Endothelial cell of umbilical vein (primary cell): ENCODE results near the gene MATN1. TPM values are rescaled to one million over a fixed set of nuclear protein-coding genes. Genes with fewer than 3 reads are reported as not detected.

Experiments used
- BruUV-seq: library from RNA; stranded (reverse); fragments of 400-500 nt; replicated peaks from 2 replicates; lab custom pipeline; 2021; lab: Mats Ljungman, UMichigan
- CTCF ChIA-PET: fragments of 300-600, 350-600 bp; sonication (Branson Sonifier 250); formaldehyde crosslinking; loops from one replicate; lab custom pipeline; 2021; ENCODE audit warnings: antibody characterized with exemption, inconsistent platforms; lab: Charles Lee
- POLR2A ChIA-PET: fragments of 300-600, 350-600 bp; sonication (Branson Sonifier 250); formaldehyde crosslinking; loops from one replicate; lab custom pipeline; 2021; ENCODE audit warnings: antibody characterized with exemption, inconsistent platforms; lab: Charles Lee
- DNase-seq: peaks from one replicate; pipeline ENCODE4 v3.0.0-alpha.2; 2011; ENCODE audit warnings: low read depth, low spot score
- FAIRE-seq: peaks from 2 replicates; lab custom pipeline; 2011; peaks lifted over from hg19 to GRCh38; lab: Jason Lieb, UNC
- H2AFZ ChIP-seq: 2 replicates; pipeline ENCODE4 v1.6.0; 2012; ENCODE audit warnings: low read depth, low read length, control low read depth, inconsistent platforms
- H3K27ac ChIP-seq: 2 replicates; pipeline ENCODE4 v1.5.1; 2011; ENCODE audit warnings: low read depth, mild to moderate bottlenecking, control low read depth, low read length, moderate library complexity; ENCODE audit not compliant: insufficient read depth
- H3K27me3 ChIP-seq, 2 experiments: 2 replicates each; pipeline versions ENCODE4 v1.6.0 to v1.6.1; 2011; ENCODE audit warnings: low read length in 2 of 2, mixed read lengths in 1 of 2; ENCODE audit not compliant: control insufficient read depth in 2 of 2, insufficient read depth in 2 of 2
- H3K36me3 ChIP-seq, 2 experiments: 2 replicates in 1 of 2; 3 replicates in 1 of 2; pipeline ENCODE4 v1.5.1; 2011; ENCODE audit warnings: low read length in 2 of 2, mild to moderate bottlenecking in 1 of 2, moderate library complexity in 1 of 2; ENCODE audit not compliant: control insufficient read depth in 2 of 2, insufficient read depth in 2 of 2; ENCODE audit errors: extremely low read depth in 1 of 2
- H3K4me1 ChIP-seq: 3 replicates; pipeline ENCODE4 v1.5.1; 2011; ENCODE audit warnings: mild to moderate bottlenecking, low read length; ENCODE audit not compliant: control insufficient read depth, insufficient read depth; ENCODE audit errors: extremely low read depth
- H3K4me2 ChIP-seq: 2 replicates; pipeline ENCODE4 v1.6.1; 2011; ENCODE audit warnings: low read length, control low read depth, mixed read lengths; ENCODE audit not compliant: insufficient read depth
- H3K4me3 ChIP-seq, 3 experiments: fragments of 200-600 bp in 1 of 3; sonication (generic), shearing (Covaris generic) in 1 of 3; replicated peaks in 1 of 3; 2 replicates each; pipeline ENCODE4 v1.5.1; 2011 to 2016; ENCODE audit warnings: control low read depth in 3 of 3, low read length in 3 of 3, mild to moderate bottlenecking in 2 of 3, inconsistent platforms in 1 of 3, low read depth in 1 of 3, moderate library complexity in 1 of 3; ENCODE audit not compliant: insufficient read depth in 1 of 3
- H3K79me2 ChIP-seq: 2 replicates; pipeline ENCODE4 v1.6.0; 2012; ENCODE audit warnings: low read length, inconsistent platforms; ENCODE audit not compliant: control insufficient read depth, insufficient read depth
- H3K9ac ChIP-seq: replicated peaks from 2 replicates; pipeline ENCODE3; 2011; ENCODE audit warnings: low read length, control low read depth; ENCODE audit not compliant: insufficient read depth; ENCODE audit errors: extremely low read depth
- H3K9me1 ChIP-seq: replicated peaks from 3 replicates; pipeline ENCODE4 v1.6.0; 2011; ENCODE audit warnings: mild to moderate bottlenecking, low read length; ENCODE audit not compliant: control insufficient read depth, insufficient read depth; ENCODE audit errors: extremely low read depth
- H3K9me3 ChIP-seq: replicated peaks from 2 replicates; pipeline ENCODE4 v1.5.1; 2012; ENCODE audit warnings: low read length, inconsistent platforms; ENCODE audit not compliant: control insufficient read depth, insufficient read depth
- H4K20me1 ChIP-seq: replicated peaks from 2 replicates; pipeline ENCODE3; 2011; ENCODE audit warnings: mild to moderate bottlenecking, low read length; ENCODE audit not compliant: control insufficient read depth, insufficient read depth; ENCODE audit errors: extremely low read depth
- EZH2 ChIP-seq: IDR thresholded peaks from 2 replicates; pipeline ENCODE4 v1.6.1; 2012; ENCODE audit warnings: borderline replicate concordance, low read depth, mild to moderate bottlenecking, moderate library complexity, low read length, inconsistent platforms; ENCODE audit not compliant: severe bottlenecking
- FOS ChIP-seq: IDR thresholded peaks from 2 replicates; pipeline ENCODE4 v1.6.1; 2011; ENCODE audit warnings: mild to moderate bottlenecking, low read length, moderate library complexity, borderline replicate concordance; ENCODE audit not compliant: insufficient read depth
- GATA2 ChIP-seq: IDR thresholded peaks from 2 replicates; pipeline ENCODE4 v1.7.0; 2011; ENCODE audit warnings: low read depth, mild to moderate bottlenecking, moderate library complexity, mixed read lengths, low read length; ENCODE audit not compliant: insufficient read length, insufficient read depth
- JUN ChIP-seq: IDR thresholded peaks from 2 replicates; pipeline ENCODE4 v1.6.1; 2011; ENCODE audit warnings: borderline replicate concordance, low read depth; ENCODE audit not compliant: insufficient read length, insufficient read depth
- MYC ChIP-seq: IDR thresholded peaks from one replicate; pipeline ENCODE4 v1.6.1; 2011; ENCODE audit warnings: mild to moderate bottlenecking, low read depth, low read length
- POLR2A ChIP-seq: IDR thresholded peaks from 2 replicates; pipeline ENCODE4 v1.6.1; 2012; ENCODE audit warnings: low read depth, mild to moderate bottlenecking, control low read depth, low read length
- POLR2AphosphoS5 ChIP-seq: IDR thresholded peaks from 2 replicates; pipeline ENCODE4 v1.6.1; 2012; ENCODE audit warnings: low read depth, mild to moderate bottlenecking, control low read depth, low read length, moderate library complexity; ENCODE audit not compliant: insufficient read depth
- dilution Hi-C: fragments of 300-500 bp; cut with MboI; formaldehyde crosslinking; loops from one replicate; pipeline ENCODE4 v1.15.0; 2019; ENCODE audit warnings: low sequenced_read_pairs; ENCODE audit not compliant: extremely low pct_ligation_motif_present
- intact Hi-C: fragments of 100-400 bp; cut with micrococcal nuclease; formaldehyde crosslinking; loops from one replicate; pipeline ENCODE4 v1.10.0; 2022
- polyA plus RNA-seq, 4 experiments: library from polyadenylated mRNA; depleted of rRNA in 3 of 4; stranded (reverse) in 3 of 4; unstranded in 1 of 4; fragments of >200 nt; gene quantifications; 2 replicates each; pipeline versions ENCODE4 v1.2.1 to v1.2.3, GENCODE V29; 2011 to 2012; ENCODE audit warnings: missing spikeins in 1 of 4
- total RNA-seq: library from RNA; stranded (reverse); gene quantifications from 2 replicates; pipeline ENCODE4 v1.2.3, GENCODE V29; 2021
- TF ChIP-seq, protein P1 (sequence below), 2 donors: IDR thresholded peaks; 1 replicate in 1 of 2; 2 replicates in 1 of 2; pipeline ENCODE4 v1.5.1; 2011; ENCODE audit warnings: low read length in 2 of 2, mild to moderate bottlenecking in 2 of 2, moderate library complexity in 2 of 2, control low read depth in 1 of 2, inconsistent platforms in 1 of 2, low read depth in 1 of 2; ENCODE audit not compliant: insufficient read depth in 1 of 2; ENCODE audit errors: extremely low read depth in 1 of 2
- TF ChIP-seq, protein P2 (sequence below): IDR thresholded peaks from 2 replicates; pipeline ENCODE4 v1.6.1; 2011; ENCODE audit not compliant: insufficient read depth, insufficient read length

Gene MATN1
- total and polyA plus RNA-seq, 2 donors (not counting 3 experiments of a cell fraction or from before 2014, with no cell fraction given): 0.29 to 0.36 TPM

DNA sequence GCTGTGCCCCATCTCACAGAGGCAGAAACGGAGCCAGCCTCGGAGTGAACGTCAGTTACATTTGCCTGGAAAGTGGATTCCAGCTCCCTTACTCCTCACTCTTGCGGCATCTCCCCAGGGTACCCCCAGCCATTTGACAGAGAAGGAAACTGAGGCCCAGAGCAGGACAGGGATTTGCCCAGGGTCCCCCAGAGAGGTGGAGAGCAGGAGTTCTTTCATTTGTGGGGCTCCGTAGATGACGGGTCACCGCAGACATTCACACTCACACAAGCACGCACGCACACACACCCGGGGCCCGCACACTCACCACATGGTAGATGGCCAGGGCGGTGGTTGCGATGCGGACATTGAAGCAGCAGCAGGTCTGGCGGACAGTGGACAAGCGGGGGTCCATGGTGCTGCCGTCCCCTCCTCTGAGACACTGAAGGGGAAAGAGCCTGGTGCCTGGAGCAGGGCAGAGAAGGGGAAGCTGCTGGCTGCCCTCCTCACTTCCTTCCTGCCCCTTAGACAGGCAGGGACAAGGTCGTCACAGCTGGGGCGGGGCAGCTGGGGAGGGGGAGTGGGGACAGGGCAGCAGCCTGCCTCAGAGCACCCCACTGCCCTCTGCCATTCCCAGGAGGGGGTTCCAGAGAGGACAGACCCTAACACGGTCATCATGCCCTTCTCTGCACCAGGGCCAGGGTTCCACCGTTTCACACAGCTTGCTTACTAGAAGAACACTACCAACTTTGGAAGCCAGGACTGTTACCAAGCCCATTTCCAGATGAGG, 34.2 kb upstream of the MATN1 start, which contains the start of gene LAPTM5:
LAPTM5 (minus strand) TSS at position 423 of the 769 bp plus-strand sequence; CDS start at position 394, 29 bp downstream.
- Histone ChIP-seq H3K27me3 (no peaks in the 10 kb centered on the region), H3K9me3 (no peaks in the 10 kb centered on the region), H3K4me3 (peak within 1 kb of the TSS; percentile 27 to 77 (median 51)), H3K9me1 (no peaks in the 10 kb centered on the region), H3K4me2 (peak within 1 kb of the TSS; percentile 93), H2AFZ (peak within 1 kb of the TSS; percentile 73), H4K20me1 (no peaks in the 10 kb centered on the region), H3K36me3 (no peaks in the 10 kb centered on the region), H3K27ac (peak within 1 kb of the TSS; percentile 95), H3K9ac (peak within 1 kb of the TSS; percentile 76), H3K79me2 (peaks cover 26% of the 10 kb centered on the region), H3K4me1 (peaks cover 27% of the 10 kb centered on the region)
- ChIA-PET CTCF (interaction anchor here (0.7 to 3.8 kb wide), 11 partner anchors 12 to 153 kb away, joined by 3 to 38 read pairs (median 4); no protein-coding TSS in a partner anchor), POLR2A (interaction anchor here (1.1 kb wide), 1 partner anchor 39 kb away, joined by 3 read pairs; no protein-coding TSS in a partner anchor)
- DNase-seq (peak; percentile 48), FAIRE-seq (peak; percentile 80)
- dilution Hi-C loops (no loop called here), intact Hi-C loops (no loop called here)
- TSS peak; percentile 66 for BruUV-seq
- TF ChIP-seq GATA2 (no peak), POLR2A (peak; percentile 61), EZH2 (no peak), MYC (no peak), FOS (no peak), POLR2AphosphoS5 (no peak), JUN (no peak)
- TF ChIP-seq, protein P1, sequence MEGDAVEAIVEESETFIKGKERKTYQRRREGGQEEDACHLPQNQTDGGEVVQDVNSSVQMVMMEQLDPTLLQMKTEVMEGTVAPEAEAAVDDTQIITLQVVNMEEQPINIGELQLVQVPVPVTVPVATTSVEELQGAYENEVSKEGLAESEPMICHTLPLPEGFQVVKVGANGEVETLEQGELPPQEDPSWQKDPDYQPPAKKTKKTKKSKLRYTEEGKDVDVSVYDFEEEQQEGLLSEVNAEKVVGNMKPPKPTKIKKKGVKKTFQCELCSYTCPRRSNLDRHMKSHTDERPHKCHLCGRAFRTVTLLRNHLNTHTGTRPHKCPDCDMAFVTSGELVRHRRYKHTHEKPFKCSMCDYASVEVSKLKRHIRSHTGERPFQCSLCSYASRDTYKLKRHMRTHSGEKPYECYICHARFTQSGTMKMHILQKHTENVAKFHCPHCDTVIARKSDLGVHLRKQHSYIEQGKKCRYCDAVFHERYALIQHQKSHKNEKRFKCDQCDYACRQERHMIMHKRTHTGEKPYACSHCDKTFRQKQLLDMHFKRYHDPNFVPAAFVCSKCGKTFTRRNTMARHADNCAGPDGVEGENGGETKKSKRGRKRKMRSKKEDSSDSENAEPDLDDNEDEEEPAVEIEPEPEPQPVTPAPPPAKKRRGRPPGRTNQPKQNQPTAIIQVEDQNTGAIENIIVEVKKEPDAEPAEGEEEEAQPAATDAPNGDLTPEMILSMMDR (IDR thresholded peaks at IDR 0.05; ENCODE audit: extremely low read depth in 1 of 2, insufficient read depth in 1 of 2, low read depth in 1 of 2, low read length in 2 of 2): no peak
- TF ChIP-seq, protein P2, sequence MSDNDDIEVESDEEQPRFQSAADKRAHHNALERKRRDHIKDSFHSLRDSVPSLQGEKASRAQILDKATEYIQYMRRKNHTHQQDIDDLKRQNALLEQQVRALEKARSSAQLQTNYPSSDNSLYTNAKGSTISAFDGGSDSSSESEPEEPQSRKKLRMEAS: peak; percentile 5
